ENCODE measurements around the gene C19orf81.

Gene C19orf81

GRCh38 chr19:50626795-50627194, 22.4 kb upstream of the C19orf81 start:
- DNase-seq (ENCODE audit: low read depth in 2 of 2): no peak
- TF ChIP-seq CTCF (IDR thresholded peaks at IDR 0.05; ENCODE audit: low read depth, low read length): no peak
- H3K4me3 ChIP-seq (replicated peaks in 1 of 2; ENCODE audit: low read depth in 2 of 2, low read length in 2 of 2): no peak overlapping the region

GRCh38 chr19:50628146-50628545, 21.1 kb upstream of the C19orf81 start:
- H3K4me3 ChIP-seq (replicated peaks in 1 of 2; ENCODE audit: low read depth in 2 of 2, low read length in 2 of 2): no peak overlapping the region
- TF ChIP-seq CTCF (IDR thresholded peaks at IDR 0.05; ENCODE audit: low read depth, low read length): no peak
- no peak for DNase-seq (ENCODE audit: low read depth in 2 of 2)

- no peak for TF ChIP-seq CTCF (IDR thresholded peaks at IDR 0.05; ENCODE audit: low read depth, low read length)
These were observed 20.7 kb upstream of the C19orf81 start for GRCh38 chr19:50628551-50628950.

GRCh38 chr19:50629194-50629593, 20.1 kb upstream of the C19orf81 start:
- no peak overlapping the region for H3K4me3 ChIP-seq (replicated peaks in 1 of 2; ENCODE audit: low read depth in 2 of 2, low read length in 2 of 2)
- no peak for TF ChIP-seq CTCF (IDR thresholded peaks at IDR 0.05; ENCODE audit: low read depth, low read length)
- DNase-seq (ENCODE audit: low read depth in 2 of 2): no peak

More at GRCh38 chr19:50628551-50628950, 20.7 kb upstream of the C19orf81 start:
- H3K4me3 ChIP-seq (replicated peaks in 1 of 2; ENCODE audit: low read depth in 2 of 2, low read length in 2 of 2): no peak overlapping the region
- no peak for DNase-seq (ENCODE audit: low read depth in 2 of 2)

- H3K4me3 ChIP-seq (replicated peaks in 1 of 2; ENCODE audit: low read depth in 2 of 2, low read length in 2 of 2): no peak overlapping the region
- DNase-seq (ENCODE audit: low read depth in 2 of 2): no peak
- TF ChIP-seq CTCF (IDR thresholded peaks at IDR 0.05; ENCODE audit: low read depth, low read length): no peak
These were observed 19.4 kb upstream of the C19orf81 start for GRCh38 chr19:50629801-50630200.

- TF ChIP-seq CTCF (IDR thresholded peaks at IDR 0.05; ENCODE audit: low read depth, low read length): peak; percentile 2
- no peak overlapping the region for H3K4me3 ChIP-seq (replicated peaks in 1 of 2; ENCODE audit: low read depth in 2 of 2, low read length in 2 of 2)
- no peak for DNase-seq (ENCODE audit: low read depth in 2 of 2)
These were observed 17.0 kb upstream of the C19orf81 start for GRCh38 chr19:50632151-50632835.

GRCh38 chr19:50633359-50633758, 15.9 kb upstream of the C19orf81 start:
- no peak overlapping the region for H3K4me3 ChIP-seq (replicated peaks in 1 of 2; ENCODE audit: low read depth in 2 of 2, low read length in 2 of 2)
- DNase-seq (ENCODE audit: low read depth in 2 of 2): no peak
- no peak for TF ChIP-seq CTCF (IDR thresholded peaks at IDR 0.05; ENCODE audit: low read depth, low read length)
